Neutrophil (primary cell): ENCODE results near the gene PTGFRN.

ENCODE experiments used
- H3K27ac ChIP-seq: fragments of 200-600 bp; sonication (generic); 2 replicates; pipeline ENCODE4 v1.5.1; 2016; ENCODE audit warnings: mild to moderate bottlenecking, moderate library complexity
- H3K27me3 ChIP-seq: fragments of 200-600 bp; sonication (generic); 2 replicates; pipeline ENCODE4 v1.6.0; 2016; ENCODE audit warnings: mild to moderate bottlenecking
- H3K36me3 ChIP-seq: fragments of 200-600 bp; sonication (generic); 2 replicates; pipeline ENCODE4 v1.5.1; 2017
- H3K4me1 ChIP-seq, 2 experiments: fragments of 200-600 bp in 1 of 2; sonication (generic) in 1 of 2; 1 replicate in 1 of 2; 2 replicates in 1 of 2; pipeline versions ENCODE4 v1.5.1 to v1.6.1; 2013 to 2016; ENCODE audit warnings: low read depth in 1 of 2, low read length in 1 of 2, mild to moderate bottlenecking in 1 of 2, moderate library complexity in 1 of 2; ENCODE audit not compliant: control insufficient read depth in 1 of 2, insufficient read depth in 1 of 2
- H3K4me3 ChIP-seq, 2 experiments: fragments of 200-600 bp in 1 of 2; sonication (generic) in 1 of 2; 1 replicate in 1 of 2; 2 replicates in 1 of 2; pipeline ENCODE4 v1.5.1; 2013 to 2016; ENCODE audit warnings: low read depth in 1 of 2, low read length in 1 of 2, mild to moderate bottlenecking in 1 of 2, moderate library complexity in 1 of 2
- H3K9me3 ChIP-seq: fragments of 200-600 bp; sonication (generic); 2 replicates; pipeline ENCODE4 v1.5.1; 2016
- CTCF ChIP-seq: fragments of 200-600 bp; sonication (generic); IDR thresholded peaks from 2 replicates; pipeline ENCODE4 v1.5.1; 2016; ENCODE audit warnings: antibody characterized with exemption

Gene PTGFRN

GRCh38 chr1:117038236-117038635, 128.5 kb downstream of the PTGFRN start:
- Histone ChIP-seq H3K4me3 (no peak overlapping the region), H3K4me1 (no peaks in the 10 kb centered on the region), H3K36me3 (peaks cover 58% of the 10 kb centered on the region), H3K27ac (no peak overlapping the region), H3K9me3 (no peaks in the 10 kb centered on the region), H3K27me3 (no peaks in the 10 kb centered on the region)
- TF ChIP-seq CTCF, result no peak
